H1 (cell line): ENCODE data around the gene SYTL1.

Experiments
- BRCA1 ChIP-seq: IDR thresholded peaks from 2 replicates; pipeline ENCODE4 v1.6.1; 2012; ENCODE audit warnings: low read depth, low read length, improper control_type of control experiment
- CEBPB ChIP-seq: IDR thresholded peaks from 2 replicates; pipeline ENCODE4 v1.6.1; 2012; ENCODE audit warnings: low read depth, low read length
- CHD2 ChIP-seq: IDR thresholded peaks from 2 replicates; pipeline ENCODE4 v1.6.1; 2012; ENCODE audit warnings: low read length, improper control_type of control experiment
- CREB1 ChIP-seq: IDR thresholded peaks from 2 replicates; pipeline ENCODE4 v1.6.1; 2012; ENCODE audit warnings: inconsistent platforms
- CTCF ChIP-seq, 3 experiments: IDR thresholded peaks; 1 replicate in 2 of 3; 2 replicates in 1 of 3; pipeline versions ENCODE4 v1.5.1 to v1.6.1; 2011; ENCODE audit warnings: low read length in 3 of 3, mild to moderate bottlenecking in 3 of 3, inconsistent platforms in 2 of 3, low read depth in 1 of 3, moderate library complexity in 1 of 3; ENCODE audit not compliant: insufficient read depth in 1 of 3; ENCODE audit errors: control extremely low read depth in 1 of 3
- EP300 ChIP-seq, 2 experiments: IDR thresholded peaks; 1 replicate in 1 of 2; 2 replicates in 1 of 2; pipeline ENCODE4 v1.6.1; 2011 to 2012; ENCODE audit warnings: low read depth in 2 of 2, low read length in 2 of 2, mild to moderate bottlenecking in 2 of 2, borderline replicate concordance in 1 of 2, inconsistent platforms in 1 of 2, moderate library complexity in 1 of 2
- EZH2 ChIP-seq: fragments of 200-600 bp; sonication (generic); IDR thresholded peaks from 2 replicates; pipeline ENCODE4 v1.7.1; 2012; ENCODE audit warnings: low read depth, mild to moderate bottlenecking, moderate library complexity, low read length, inconsistent platforms; ENCODE audit not compliant: severe bottlenecking
- JUN ChIP-seq: IDR thresholded peaks from 2 replicates; pipeline ENCODE4 v1.6.1; 2011; ENCODE audit warnings: low read depth, mild to moderate bottlenecking, improper control_type of control experiment, low read length
- POLR2AphosphoS5 ChIP-seq: IDR thresholded peaks from 2 replicates; pipeline ENCODE4 v1.6.1; 2011; ENCODE audit warnings: low read depth, low read length
- RFX5 ChIP-seq: IDR thresholded peaks from 2 replicates; pipeline ENCODE4 v1.6.1; 2011; ENCODE audit warnings: low read depth, low read length, improper control_type of control experiment, borderline replicate concordance
- SP1 ChIP-seq: IDR thresholded peaks from 2 replicates; pipeline ENCODE4 v1.6.1; 2011; ENCODE audit warnings: low read depth, low read length
- TAF1 ChIP-seq: IDR thresholded peaks from 2 replicates; pipeline ENCODE4 v1.6.1; 2011; ENCODE audit warnings: mild to moderate bottlenecking, low read depth, low read length

DNA sequence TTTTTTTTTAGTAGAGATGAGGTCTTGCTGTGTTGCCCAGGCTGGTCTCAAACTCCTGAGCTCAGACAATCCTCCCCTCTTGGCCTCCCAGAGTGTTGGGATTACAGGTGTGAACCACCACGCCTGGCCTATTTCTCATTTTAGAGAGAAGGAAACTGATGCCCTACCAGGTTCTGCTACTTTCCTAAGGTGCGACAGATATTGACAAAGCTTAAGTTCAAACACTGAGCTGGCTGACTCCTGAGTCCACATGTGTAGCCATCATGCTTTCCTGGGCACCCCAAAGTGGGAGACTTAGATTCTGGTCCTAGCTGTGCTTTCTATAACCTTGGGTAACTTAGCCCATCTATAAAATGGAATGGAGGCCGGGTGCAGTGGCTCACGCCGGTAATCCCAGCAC is 25.0 kb upstream of the SYTL1 start:
- TF ChIP-seq RFX5 (no peak), EP300 (IDR thresholded peaks at IDR 0.05; ENCODE audit: borderline replicate concordance in 1 of 2, low read depth in 2 of 2, low read length in 2 of 2) (no peak), POLR2AphosphoS5 (no peak), TAF1 (no peak), CTCF (IDR thresholded peaks at IDR 0.05; ENCODE audit: control extremely low read depth in 1 of 3, insufficient read depth in 1 of 3, low read depth in 1 of 3, low read length in 3 of 3) (no peak), JUN (no peak), CHD2 (no peak), CEBPB (no peak), SP1 (no peak), BRCA1 (no peak), CREB1 (no peak), EZH2 (no peak)
